HG03175 (cell line): ENCODE data around the gene COPS8.

Experiments used
- ATAC-seq: cut with Tn5 transposase; IDR thresholded peaks from one replicate; pipeline ENCODE4 v1.9.1; 2021; ENCODE audit warnings: mild to moderate bottlenecking, moderate library complexity; ENCODE audit not compliant: unreplicated experiment

COPS8 gene

DNA sequence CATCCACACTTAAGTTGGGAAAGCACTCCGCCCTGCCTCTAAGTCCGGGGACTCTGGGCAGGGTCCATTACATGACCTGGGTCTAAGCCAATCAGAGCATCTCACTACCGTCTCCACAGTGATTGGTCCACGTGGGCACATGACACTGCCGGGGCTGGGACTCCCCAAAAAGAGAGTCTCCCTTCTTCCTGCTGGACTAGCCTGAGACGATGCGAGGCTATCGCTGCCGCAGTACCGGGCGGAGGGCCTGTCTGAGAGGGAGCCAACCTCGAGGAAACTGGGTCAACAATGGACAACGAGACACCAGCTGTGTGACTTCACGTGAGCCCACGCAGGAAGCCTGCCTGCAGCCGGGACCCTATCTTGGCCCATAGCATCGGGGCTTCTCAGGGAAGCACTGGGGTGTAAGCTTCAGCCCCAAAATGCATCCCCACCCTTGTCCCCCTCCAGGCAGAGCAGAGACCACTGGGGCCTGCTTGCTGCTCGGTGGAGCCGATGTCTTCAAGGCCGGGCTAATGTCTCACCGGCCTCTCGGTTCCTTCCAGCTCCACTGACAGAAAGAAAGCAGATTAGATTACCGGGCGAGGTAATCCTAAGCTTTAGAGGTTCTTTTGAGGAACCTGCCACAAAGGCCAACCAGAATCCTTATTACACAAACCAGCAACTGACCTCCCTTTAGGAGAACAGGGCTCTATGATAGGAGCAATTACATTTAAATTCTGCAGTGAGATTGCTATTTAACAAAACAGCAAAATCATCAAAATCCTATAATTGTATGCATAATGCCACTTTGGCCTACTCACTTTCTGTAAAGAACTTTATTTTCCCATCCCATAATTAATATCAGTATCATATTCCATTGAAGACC, 21.3 kb upstream of the COPS8 start:
- no peak for ATAC-seq

DNA sequence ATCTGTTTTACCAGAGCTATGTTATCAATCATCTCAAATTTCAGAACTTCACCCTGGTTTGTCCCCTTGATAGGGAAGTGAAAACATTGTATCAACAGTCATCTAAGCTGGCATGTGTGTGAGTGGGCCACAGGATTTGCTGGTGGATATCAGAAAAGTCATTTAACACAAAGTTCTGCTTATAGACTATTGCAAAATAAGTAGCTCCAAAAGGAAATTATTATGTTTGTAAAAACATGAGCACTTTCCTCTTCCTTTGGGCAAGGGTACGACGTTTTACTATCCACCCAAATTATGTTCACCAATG, 20.7 kb upstream of the COPS8 start:
- ATAC-seq: no peak

DNA sequence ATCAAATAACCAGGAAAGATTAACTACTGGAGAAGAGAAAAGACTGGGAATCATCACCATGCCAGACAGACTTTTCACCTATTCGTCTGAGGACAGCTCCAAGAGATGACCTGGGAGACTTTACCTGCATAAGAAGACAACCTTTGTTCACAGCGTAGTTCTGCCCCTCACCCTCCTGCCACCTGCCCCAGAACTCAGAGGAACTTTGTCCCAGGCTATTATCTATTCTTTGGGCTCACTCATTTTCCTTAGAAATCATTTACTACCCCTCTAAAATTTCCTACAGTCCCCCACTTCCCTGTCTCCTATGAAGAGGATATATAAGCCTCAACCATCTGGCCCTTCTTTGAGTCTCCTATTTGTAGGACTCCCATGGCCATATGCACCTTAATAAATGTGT, 19.3 kb upstream of the COPS8 start:
- ATAC-seq: no peak

DNA sequence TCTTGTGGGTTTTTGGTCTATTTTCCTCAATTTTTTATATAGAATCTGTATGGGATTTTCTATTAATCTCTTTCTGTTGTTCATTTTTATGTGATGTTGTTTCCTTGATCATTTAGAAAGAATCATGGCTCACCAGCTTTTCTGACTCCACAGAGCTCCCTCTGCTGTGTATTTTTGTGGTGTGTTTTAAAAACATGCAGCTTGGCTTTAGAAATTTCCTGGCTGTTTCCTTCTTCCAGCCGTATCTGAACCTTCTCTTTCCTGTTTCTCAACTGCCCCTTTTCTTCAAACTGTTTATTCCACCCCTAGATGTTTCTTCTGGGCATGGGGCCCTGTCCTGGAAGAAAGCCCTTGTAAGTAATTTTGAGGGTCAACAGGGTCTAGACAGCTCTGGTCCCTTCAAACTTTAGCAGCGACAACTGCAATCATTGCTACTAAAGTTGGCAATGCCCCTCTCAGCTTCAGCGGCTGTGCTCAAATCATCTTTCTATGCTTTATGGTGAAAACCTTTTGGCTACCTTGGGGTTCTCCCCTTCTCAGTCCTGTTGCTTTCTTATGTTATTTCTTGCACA, 17.6 kb upstream of the COPS8 start:
- ATAC-seq: no peak

DNA sequence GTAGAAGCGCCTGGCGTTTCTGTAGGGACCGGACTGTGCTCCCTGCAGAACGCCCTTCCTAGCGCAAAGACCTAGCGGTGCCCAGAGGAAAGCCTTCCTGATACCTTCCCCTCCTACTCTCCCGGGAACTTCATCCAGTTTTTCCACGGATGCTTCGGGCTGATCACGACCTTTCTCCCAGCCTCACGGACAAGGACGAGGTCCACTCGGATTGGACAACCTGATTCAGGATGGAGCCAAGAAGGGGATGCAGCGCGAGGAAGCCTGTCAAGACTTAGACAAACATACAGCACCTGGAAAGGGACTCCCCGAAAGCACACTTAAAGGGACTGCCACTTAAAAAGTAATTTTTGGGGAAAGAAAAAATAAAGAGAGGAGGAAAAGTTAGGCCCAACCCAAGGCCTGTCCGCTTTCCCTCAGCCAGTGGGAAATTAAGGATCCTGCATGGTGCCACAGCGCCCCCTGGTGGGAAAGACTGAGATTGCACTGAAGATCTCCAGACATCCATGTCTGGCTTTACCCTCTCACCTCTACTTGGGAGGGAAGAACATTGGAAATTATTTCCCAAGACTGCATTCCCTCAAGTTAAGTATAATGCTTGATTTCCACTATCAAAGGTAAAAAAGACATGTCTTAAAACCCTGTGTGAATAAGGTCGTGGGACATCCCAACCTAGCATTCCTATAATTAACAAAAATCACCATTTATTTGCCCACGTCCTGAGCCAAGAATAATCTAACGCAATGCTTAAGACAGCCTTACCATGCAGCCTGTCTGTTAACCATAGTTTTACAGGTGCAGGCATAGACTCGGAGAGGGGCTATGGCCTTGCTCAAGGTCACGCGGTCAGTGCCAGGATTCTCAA, 13.4 kb upstream of the COPS8 start:
- no peak for ATAC-seq

DNA sequence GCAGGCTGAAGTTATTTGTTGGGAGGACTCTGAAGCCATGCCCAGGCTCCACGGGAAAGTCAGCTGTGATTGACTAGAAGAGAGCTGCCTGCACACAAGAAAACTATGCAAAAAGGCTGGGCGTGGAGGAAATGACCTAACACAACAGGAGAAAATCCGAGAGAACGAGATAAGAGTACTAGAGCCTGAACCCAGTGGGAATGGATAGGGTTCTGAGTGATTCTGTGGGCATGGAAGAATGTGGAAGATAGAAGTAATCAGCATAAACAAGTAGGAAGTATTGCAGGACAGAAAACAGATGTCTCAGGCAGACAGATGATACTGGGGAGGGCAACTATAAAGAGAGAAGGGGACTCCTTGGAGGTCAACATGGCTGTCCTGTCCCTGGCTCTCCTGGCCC, 12.1 kb upstream of the COPS8 start:
- no peak for ATAC-seq

DNA sequence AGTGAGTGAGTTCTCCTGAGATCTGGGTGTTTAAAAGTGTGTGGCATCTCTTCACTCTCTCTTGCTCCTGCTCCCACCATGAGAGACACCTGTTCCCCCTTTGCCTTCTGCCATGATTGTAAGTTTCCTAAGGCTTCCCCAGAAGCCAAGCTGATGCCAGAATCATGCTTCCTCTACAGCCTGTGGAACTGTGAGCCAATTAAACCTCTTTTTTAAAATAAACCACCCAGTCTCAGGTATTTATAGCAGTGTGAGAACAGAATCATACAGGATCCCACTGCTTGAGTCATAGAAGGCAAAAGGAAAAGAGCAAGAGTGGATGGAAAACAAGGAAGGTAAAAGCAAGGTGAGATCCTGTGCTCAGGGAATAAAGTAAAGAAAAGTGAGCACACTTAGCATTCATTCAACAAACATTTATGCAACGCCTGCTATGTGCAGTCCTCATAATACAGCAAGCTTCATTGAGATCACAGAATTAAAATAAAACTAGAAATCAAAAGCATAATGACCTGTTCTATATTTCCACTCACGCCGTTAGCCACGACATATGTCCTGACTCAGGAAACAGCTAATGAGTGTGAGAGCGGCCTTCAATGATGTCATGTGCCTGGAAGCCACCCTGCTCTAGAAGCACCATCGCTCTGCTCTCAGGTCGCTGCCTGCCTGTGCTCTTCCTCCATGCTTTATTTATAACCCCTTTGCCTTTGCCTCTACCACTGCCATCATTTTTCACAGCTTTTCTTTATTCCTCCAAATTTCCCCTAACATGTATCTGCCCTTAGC, 11.3 kb upstream of the COPS8 start:
- ATAC-seq: no peak

DNA sequence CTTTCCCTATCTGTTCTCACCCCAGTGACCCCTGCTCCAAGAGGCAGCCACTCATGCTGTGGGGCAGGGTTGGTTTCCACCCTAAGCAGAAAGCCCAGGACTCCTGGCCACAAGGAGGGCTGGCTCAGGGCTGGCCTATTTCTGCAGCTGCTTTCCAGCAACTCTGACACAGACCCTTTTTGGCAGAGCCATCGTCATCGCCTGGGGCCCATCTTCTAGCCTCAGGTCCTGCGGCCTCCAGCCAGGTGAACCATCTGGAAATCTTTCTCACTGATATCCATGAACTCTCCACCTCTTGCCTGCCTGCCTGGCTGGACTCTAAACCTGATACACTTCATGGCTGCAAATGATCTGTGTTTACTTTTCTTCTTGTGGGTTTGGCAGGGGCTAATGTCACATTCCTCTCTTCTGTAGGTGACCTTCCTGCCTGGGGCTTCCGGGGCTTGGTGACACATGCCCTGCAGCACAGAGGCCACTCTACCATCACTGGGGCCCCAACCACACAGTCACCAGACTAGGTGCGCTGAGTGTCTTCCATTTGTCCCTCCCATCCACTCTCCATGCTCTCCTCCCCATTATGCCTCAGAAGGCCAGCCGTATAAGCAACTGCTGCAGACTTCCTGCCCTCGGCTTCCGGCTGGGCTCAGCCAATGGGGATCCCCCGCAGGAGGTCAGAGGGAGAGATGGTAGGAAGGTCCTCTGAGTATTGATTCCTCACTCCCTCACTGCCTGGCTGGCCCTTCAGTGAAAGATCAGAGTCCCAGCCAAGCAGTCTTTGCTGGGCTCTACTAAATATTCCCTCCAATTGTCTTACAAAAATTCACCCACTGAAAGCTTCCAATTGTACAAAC, 9.7 kb upstream of the COPS8 start:
- ATAC-seq: no peak

DNA sequence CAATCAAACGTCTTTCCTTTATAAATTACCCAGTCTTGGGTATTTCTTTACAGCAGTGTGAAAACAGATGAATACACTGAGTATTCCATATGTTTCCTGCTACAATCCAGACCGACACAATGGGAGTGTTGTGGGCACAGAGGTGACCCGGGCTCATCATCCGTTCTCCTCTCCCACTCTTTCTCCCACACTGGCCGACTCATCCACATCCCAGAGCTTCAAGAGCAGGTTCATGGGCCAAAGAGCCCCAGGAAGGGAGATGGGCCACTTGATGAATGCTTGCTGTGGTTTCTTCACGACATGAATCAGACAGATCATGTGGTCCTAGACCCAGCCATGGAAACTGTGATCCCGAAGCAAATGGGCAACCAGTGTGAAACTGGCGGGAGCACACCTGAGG, 4.1 kb upstream of the COPS8 start:
- ATAC-seq: no peak

DNA sequence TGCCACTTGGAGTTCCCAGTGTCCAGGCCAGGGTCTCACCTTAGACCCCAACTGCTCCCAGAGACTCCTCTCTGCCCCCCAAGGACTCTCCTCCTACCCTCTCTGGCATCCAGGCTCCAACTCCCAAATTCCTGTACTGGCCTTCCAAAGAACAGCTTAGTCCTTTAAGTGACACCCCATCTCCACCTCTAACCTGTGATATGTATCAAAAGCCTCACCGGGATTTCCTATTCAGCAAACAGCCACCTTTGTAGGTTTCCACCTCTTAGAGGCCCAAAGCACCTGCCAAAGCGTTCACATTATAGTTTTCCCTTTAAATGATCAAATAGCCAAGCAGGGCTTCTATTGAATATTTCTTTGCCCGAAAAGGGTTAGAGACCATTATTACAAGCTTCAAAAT, 2.7 kb upstream of the COPS8 start:
- no peak for ATAC-seq

DNA sequence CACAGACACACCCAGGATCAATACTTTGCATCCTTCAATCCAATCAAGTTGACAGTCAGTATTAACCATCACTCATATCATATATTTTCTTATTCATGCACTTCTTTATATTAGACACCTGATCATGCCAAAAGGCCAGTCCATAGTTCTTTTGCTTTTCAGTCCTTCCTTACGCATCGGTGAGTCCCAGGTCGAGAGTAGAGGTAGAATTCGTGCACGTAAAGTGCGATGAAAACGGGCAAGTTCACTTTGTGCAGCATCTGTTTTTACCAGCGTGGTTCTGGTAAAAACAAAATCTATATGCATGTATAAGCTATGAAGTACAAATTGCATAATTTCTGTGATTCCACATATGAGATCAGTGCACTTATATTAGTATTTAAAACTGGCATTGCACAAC, 1.2 kb upstream of the COPS8 start:
- no peak for ATAC-seq

DNA sequence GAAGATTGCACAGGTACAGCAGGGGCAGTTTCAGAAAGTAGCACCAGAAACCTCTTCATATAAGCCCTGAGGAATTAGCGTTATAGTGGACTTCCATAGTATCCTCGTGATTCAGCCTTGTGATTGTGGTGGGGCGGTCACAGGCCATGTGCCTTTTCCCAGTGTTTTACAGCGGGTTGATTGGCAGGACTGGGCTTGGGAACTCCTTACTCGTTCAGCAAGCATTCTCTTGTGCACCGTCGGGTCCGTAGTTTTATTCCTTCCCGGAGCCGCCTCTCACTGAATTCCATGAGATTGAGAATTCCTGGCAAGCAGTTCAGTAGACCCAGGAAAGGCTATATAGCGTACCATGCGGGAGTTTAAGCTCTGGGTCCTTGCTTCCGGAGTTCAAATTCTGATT, 5.2 kb downstream of the COPS8 start:
- no peak for ATAC-seq

DNA sequence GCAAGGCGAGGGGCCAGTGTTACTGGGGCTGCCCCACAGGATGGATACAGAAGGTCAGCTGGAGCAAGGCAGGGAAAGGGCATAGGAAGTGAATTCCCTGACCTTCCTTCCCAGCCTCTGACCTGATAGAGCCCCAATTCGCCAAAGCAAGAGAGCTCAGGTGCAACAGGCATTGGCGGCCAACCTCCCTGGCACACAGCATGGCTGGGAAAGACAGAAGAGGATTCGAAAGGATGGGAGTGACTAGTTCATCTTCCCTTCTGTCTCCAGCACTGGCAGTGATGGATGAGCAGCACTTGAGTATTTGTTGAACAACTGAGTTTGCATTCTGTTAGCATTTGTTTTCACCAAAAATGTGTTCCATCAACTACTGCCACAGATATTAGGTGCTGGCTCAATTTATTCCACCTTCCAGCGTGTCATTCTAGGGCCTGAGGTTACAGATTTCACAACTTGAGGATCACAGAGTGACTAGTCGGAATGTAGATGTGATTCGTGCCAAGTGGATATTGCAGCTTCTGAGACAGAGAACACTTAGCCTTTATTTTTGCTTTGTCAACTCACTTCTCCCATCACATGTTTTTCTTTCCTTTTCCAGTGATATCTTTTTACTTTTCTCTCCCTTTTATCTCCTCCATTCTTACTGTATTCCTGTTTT, 6.2 kb downstream of the COPS8 start:
- ATAC-seq: no peak

DNA sequence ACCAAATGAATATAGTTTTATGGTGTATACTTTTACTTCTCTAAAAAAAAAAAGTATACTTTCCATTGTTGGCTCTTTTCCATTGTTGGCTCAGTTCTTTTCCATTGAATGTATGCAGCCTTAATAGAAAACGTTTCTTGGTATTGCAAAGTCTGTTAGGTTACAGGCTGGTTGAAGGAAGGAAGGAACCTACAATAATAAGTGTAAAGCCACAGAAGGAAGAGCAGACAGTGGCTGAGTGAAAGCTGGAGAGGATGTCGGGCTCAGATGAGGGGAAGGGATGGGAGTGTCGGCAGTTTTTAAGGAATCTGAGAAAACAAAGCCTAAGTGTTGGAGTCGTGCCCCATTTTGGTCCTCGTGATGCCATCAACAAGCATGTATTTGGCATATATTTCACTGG, 6.8 kb downstream of the COPS8 start:
- ATAC-seq: no peak

DNA sequence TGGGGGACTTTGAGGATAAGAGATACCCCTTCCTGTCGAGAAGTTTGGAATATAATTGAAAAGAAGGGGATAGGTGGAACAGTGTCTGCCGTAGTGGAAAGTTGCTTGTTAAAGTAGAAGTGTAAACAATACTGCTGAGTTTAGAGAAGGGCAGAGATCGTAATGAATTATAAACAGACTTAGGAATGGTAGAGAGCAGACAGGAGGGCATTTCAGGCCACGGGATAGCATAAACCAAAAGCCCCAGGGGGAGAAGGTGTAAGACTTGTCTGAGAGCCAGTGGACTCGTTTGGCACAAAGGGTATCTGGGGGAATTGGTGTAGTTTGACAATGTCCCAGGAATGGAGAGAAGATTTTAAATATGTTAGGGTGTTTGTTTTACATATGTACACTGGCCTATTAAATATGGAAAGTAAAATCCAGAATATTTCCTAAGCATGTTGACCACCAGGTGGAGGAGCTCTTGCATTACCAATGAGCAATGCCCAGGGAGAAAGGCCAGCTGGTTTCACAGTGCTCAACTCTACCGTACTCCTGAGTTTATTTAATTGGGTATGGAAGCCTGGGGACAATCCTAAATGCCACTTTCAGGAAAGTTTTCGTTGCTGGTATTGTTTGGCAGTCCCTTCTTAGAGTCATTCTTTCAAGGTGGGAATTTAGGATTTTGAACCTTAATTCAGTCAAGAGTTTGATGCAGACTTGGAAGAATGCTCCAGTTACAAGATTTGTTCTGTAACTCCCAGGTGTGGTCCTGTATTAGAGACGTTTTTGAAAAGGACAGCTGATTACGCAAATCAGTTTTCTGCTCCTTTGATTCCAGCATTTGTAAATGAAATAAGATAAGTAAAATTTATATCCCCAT, 7.5 kb downstream of the COPS8 start:
- ATAC-seq: no peak

DNA sequence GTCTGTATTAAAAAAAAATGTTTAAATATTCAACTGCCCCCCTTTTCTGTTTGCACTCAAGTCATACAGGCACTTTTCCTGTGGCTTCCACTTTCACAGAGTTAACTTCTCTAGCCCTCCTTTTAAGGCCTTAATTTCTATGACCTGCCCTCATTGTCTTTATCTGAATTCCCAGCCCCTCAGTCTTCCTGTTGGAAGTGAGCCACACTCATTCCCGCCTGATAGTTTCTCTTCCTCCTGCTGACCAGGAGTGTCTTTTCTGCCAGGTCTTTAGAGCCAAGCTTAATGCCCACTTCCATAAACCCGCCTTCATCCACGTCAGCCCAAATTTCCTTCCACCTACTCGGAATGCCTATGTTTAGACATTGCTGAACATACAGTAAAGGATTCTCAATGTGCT, 10.5 kb downstream of the COPS8 start:
- ATAC-seq: no peak

DNA sequence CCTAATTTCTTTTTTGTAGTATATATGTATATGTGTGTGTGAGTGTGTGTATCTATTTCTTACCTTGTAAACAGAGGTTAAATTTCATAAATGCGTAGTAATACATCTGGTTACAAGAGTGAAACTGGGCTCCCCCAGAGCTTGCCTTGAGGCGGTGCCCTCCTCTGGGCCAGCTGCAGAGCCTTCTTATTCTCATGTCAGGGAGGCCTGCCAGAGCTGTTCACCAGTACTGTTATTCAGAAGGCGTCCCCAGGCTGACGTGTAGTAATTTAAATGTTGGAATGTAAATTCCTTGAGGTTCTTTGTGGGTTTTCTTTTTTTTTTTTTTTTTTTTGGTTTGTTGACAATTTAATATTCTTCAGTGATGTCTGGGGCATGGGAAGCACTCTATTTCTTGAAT, 11.2 kb downstream of the COPS8 start:
- ATAC-seq: no peak

DNA sequence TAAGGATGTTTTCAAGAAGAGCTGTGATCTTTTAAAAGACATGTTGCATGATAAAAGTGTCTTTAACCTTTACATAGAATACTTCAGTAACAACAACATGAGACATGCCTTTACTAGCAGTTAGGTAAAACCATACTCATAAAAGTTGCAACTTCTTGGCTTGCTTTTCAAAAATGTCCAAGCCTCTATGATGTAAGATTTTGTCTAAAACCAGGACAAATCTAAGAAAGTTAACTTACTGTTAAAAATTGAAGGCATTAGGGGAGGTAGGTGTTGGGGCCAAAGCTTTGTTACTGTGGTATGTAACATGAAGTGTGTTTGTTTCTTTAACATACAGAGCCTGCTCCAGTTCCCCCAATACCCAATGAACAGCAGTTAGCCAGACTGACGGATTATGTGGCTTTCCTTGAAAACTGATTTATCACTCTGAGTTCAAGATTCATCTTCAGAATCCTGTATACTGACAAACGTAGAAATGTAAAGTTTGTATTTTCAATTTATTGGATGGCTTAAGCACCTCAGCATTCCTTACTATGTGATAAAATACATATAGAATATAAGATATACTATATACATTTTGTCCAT, 11.7 kb downstream of the COPS8 start:
- no peak for ATAC-seq
